A549 (cell line): ENCODE results near the gene PROC. TPM values are rescaled to one million over a fixed set of nuclear protein-coding genes. Genes with fewer than 3 reads are reported as not detected.

Experiments used
- ATAC-seq, 2 experiments: fragments of 200-7000 bp in 1 of 2; fragments of >200 bp in 1 of 2; cut with Nextera tagmentation in 1 of 2; cut with Tn5 transposase in 1 of 2; 3 replicates each; pipeline versions ENCODE4 v1.8.0 to v1.9.1; 2018 to 2020; ENCODE audit warnings: mild to moderate bottlenecking in 1 of 2, moderate library complexity in 1 of 2
- CTCF ChIA-PET: fragments of 300-600 bp; sonication (Branson Sonifier 250); formaldehyde crosslinking; extraction: SDS; loops from one replicate; lab custom pipeline; 2021; ENCODE audit warnings: antibody characterized with exemption, inconsistent platforms; lab: Yijun Ruan, JAX
- POLR2A ChIA-PET: fragments of 350-600 bp; formaldehyde crosslinking; extraction: SDS; loops from one replicate; lab custom pipeline; 2021; ENCODE audit warnings: antibody characterized with exemption, inconsistent platforms; lab: Yijun Ruan, JAX
- DNase-seq, 2 experiments: peaks; one replicate each; pipeline versions ENCODE4 v3.0.0 to v3.0.0-alpha.2; 2011 to 2016; ENCODE audit warnings: low read depth in 1 of 2, low spot score in 1 of 2
- FAIRE-seq: peaks from 2 replicates; lab custom pipeline; 2011; peaks lifted over from hg19 to GRCh38; lab: Jason Lieb, UNC
- H3K27ac ChIP-seq, 2 experiments: fragments of >200 bp; sonication (Bioruptor Twin); formaldehyde crosslinking; 3 replicates each; pipeline ENCODE4 v1.5.1; 2016 to 2017
- H3K4me1 ChIP-seq: fragments of >200 bp; sonication (Bioruptor Twin); formaldehyde crosslinking; 3 replicates; pipeline ENCODE4 v1.6.1; 2016
- H3K4me2 ChIP-seq: fragments of >200 bp; sonication (Bioruptor Twin); formaldehyde crosslinking; 3 replicates; pipeline ENCODE4 v1.6.1; 2016
- H3K4me3 ChIP-seq: fragments of >200 bp; sonication (Bioruptor Twin); formaldehyde crosslinking; 3 replicates; pipeline ENCODE4 v1.5.1; 2016
- H3K9me3 ChIP-seq: fragments of >200 bp; sonication (Bioruptor Twin); formaldehyde crosslinking; 3 replicates; pipeline ENCODE4 v1.6.1; 2016
- ATOH8 ChIP-seq: fragments of 250-450 bp; sonication (Bioruptor Pico); IDR thresholded peaks from 2 replicates; pipeline ENCODE4 v1.5.0; 2020; ENCODE audit warnings: low read depth, mild to moderate bottlenecking, moderate library complexity
- CBX2 ChIP-seq: fragments of 200-600 bp; sonication (generic); IDR thresholded peaks from 2 replicates; pipeline ENCODE4 v1.6.1; 2016; ENCODE audit warnings: low read depth, mild to moderate bottlenecking, borderline replicate concordance
- CHD2 ChIP-seq: fragments of 150-350 bp; IDR thresholded peaks from 2 replicates; pipeline ENCODE4 v1.6.1; 2014; ENCODE audit warnings: low read length; ENCODE audit not compliant: partially characterized antibody
- EHF ChIP-seq: fragments of 250-450 bp; sonication (Bioruptor Pico); IDR thresholded peaks from 2 replicates; pipeline ENCODE4 v1.5.0; 2020; ENCODE audit warnings: mild to moderate bottlenecking
- ESRRA ChIP-seq: fragments of 150-350 bp; IDR thresholded peaks from 2 replicates; pipeline ENCODE4 v1.6.1; 2014; ENCODE audit warnings: mild to moderate bottlenecking, low read length, borderline replicate concordance
- FOXS1 ChIP-seq: fragments of 250-450 bp; sonication (Bioruptor Pico); IDR thresholded peaks from 2 replicates; pipeline ENCODE4 v1.5.0; 2020; ENCODE audit warnings: mild to moderate bottlenecking, moderate library complexity
- HDAC2 ChIP-seq: fragments of 200-600 bp; sonication (generic); IDR thresholded peaks from 2 replicates; pipeline ENCODE4 v1.6.1; 2016
- JUNB ChIP-seq: fragments of >200 bp; sonication (Bioruptor Twin); formaldehyde crosslinking; IDR thresholded peaks from 2 replicates; pipeline ENCODE4 v1.6.1; 2016
- MAFK ChIP-seq: fragments of 450-650 bp; IDR thresholded peaks from 2 replicates; pipeline ENCODE4 v1.6.1; 2014; ENCODE audit not compliant: partially characterized antibody
- MAX ChIP-seq: IDR thresholded peaks from 2 replicates; pipeline ENCODE4 v1.6.1; 2012
- MAZ ChIP-seq: fragments of 150-350 bp; IDR thresholded peaks from 2 replicates; pipeline ENCODE4 v1.6.1; 2014; ENCODE audit warnings: antibody characterized with exemption, low read depth, low read length, borderline replicate concordance
- MYC ChIP-seq: IDR thresholded peaks from 2 replicates; pipeline ENCODE4 v1.6.1; 2012; ENCODE audit warnings: mild to moderate bottlenecking, inconsistent platforms, low read length, improper control_type of control experiment, borderline replicate concordance
- NR3C1 ChIP-seq: fragments of >200 bp; sonication (Bioruptor Twin); formaldehyde crosslinking; IDR thresholded peaks from 3 replicates; pipeline ENCODE4 v1.6.1; 2017
- POLR2A ChIP-seq: IDR thresholded peaks from 2 replicates; pipeline ENCODE4 v1.6.1; 2012; ENCODE audit warnings: mild to moderate bottlenecking, low read length
- POLR2AphosphoS2 ChIP-seq: conservative IDR thresholded peaks from 2 replicates; pipeline ENCODE4 v1.6.1; 2012; ENCODE audit warnings: low read length, improper control_type of control experiment, inconsistent platforms
- RNF2 ChIP-seq: fragments of 200-600 bp; sonication (generic); IDR thresholded peaks from 2 replicates; pipeline ENCODE4 v1.6.1; 2016; ENCODE audit warnings: low read depth, mild to moderate bottlenecking, antibody characterized with exemption, moderate library complexity, borderline replicate concordance
- SMC3 ChIP-seq: fragments of >200 bp; sonication (Bioruptor Twin); formaldehyde crosslinking; IDR thresholded peaks from 3 replicates; pipeline ENCODE4 v1.6.1; 2018; ENCODE audit warnings: inconsistent platforms
- SREBF2 ChIP-seq: fragments of 450-650 bp; IDR thresholded peaks from 2 replicates; pipeline ENCODE4 v1.6.1; 2014; ENCODE audit warnings: mild to moderate bottlenecking, moderate library complexity
- TFCP2L1 ChIP-seq: fragments of 250-450 bp; sonication (Bioruptor Pico); IDR thresholded peaks from 2 replicates; pipeline ENCODE4 v1.5.0; 2021; ENCODE audit warnings: mild to moderate bottlenecking
- ZFP36 ChIP-seq: fragments of 450-650 bp; IDR thresholded peaks from 2 replicates; pipeline ENCODE4 v1.6.1; 2014; ENCODE audit warnings: borderline replicate concordance; ENCODE audit not compliant: partially characterized antibody
- WGBS: methylation state at CpG from one replicate; pipeline ENCODE4 v1.1.6; 2017; ENCODE audit errors: missing lambda C conversion rate; 5-methylcytosine and 5-hydroxymethylcytosine counted together
- polyA plus RNA-seq, 4 experiments: library from polyadenylated mRNA; depleted of rRNA in 3 of 4; stranded (reverse); fragments of >200 nt; fragmentation: RNase III in 1 of 4; extraction: RNeasy Plus Mini Kit Qiagen cat#74134 plus additional on column Dnase treatment in 1 of 4; gene quantifications; 2 replicates in 3 of 4; 3 replicates in 1 of 4; pipeline ENCODE4 v1.2.3, GENCODE V29; 2011 to 2017
- TF ChIP-seq, protein P1 (sequence below): fragments of >200 bp; sonication (Bioruptor Twin); formaldehyde crosslinking; IDR thresholded peaks from 3 replicates; pipeline ENCODE4 v1.6.1; 2016
- TF ChIP-seq, protein P2 (sequence below): fragments of >200 bp; sonication (Bioruptor Twin); formaldehyde crosslinking; IDR thresholded peaks from 3 replicates; pipeline ENCODE4 v1.5.1; 2016
- TF ChIP-seq, protein P3 (sequence below): fragments of >200 bp; sonication (Bioruptor Twin); formaldehyde crosslinking; IDR thresholded peaks from 2 replicates; pipeline ENCODE4 v1.6.1; 2016
- TF ChIP-seq, protein P4 (sequence below): IDR thresholded peaks from 2 replicates; pipeline ENCODE4 v1.6.1; 2012

Gene PROC
- polyA plus RNA-seq, 2 of the 4 experiments (the other 2 are of a cell fraction) = 2.0 to 7.9 TPM

DNA sequence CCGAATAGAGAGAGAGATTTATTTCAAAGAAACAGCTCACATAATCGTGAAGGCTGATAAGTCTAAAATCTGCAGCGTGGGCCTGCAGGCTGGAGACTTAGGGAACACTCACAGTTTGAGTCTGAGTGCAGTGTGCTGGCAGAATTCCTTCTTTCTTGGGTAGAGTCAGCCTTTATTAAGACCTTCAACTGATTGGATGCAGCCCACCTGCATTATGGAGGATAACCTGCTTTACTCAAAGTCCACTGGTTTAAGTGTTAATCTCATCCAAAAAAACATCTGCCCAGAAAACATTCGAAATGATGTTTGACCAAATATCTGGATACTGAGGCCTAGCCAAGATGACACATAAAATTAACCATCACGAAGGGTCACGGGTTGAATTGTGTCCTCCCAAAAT is 16.3 kb downstream of the PROC start:
- no peak for FAIRE-seq
- WGBS = 83% methylated on average over 6 of the region's 6 CpGs
- Histone ChIP-seq H3K27ac (no peak overlapping the region), H3K9me3 (peaks cover 7% of the 10 kb centered on the region; the same call in 1 of the 3 replicates), H3K4me1 (peaks cover 7% of the 10 kb centered on the region), H3K4me3 (no peak overlapping the region), H3K4me2 (no peak overlapping the region)
- CTCF ChIA-PET = interaction anchor here (1.1 to 3.3 kb wide), 3 partner anchors 10 to 110 kb away, joined by 4 to 9 read pairs (median 6); no protein-coding TSS in a partner anchor
- no peak for TF ChIP-seq CHD2
- TF ChIP-seq HDAC2 = no peak
- TF ChIP-seq MAX = no peak
- TF ChIP-seq, protein P1, sequence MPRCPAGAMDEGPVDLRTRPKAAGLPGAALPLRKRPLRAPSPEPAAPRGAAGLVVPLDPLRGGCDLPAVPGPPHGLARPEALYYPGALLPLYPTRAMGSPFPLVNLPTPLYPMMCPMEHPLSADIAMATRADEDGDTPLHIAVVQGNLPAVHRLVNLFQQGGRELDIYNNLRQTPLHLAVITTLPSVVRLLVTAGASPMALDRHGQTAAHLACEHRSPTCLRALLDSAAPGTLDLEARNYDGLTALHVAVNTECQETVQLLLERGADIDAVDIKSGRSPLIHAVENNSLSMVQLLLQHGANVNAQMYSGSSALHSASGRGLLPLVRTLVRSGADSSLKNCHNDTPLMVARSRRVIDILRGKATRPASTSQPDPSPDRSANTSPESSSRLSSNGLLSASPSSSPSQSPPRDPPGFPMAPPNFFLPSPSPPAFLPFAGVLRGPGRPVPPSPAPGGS = no peak
- no peak for TF ChIP-seq MAZ
- no peak for DNase-seq
- ATAC-seq = no peak
- POLR2A ChIA-PET = no interaction called here

DNA sequence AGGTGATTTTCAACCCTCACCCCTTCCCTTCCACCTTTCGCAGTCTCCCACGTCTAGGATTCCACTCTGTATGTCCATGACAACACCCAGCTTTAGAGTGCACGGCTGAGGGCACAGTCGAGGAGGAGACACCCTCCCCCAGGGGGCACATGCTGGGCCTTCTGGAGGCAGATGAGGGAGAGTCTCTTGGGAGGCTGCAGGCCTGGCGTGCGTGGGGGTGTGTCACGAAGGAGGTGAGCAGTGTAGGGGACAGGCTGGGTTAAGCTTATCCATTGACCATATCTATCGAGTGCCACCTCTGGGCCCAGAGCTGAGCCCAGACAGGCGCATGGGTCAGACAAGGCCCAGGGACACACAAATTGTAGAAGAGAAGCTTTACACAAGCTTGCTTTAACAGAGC is 18.8 kb downstream of the PROC start:
- TF ChIP-seq HDAC2 = no peak
- TF ChIP-seq MAFK = no peak
- no peak for TF ChIP-seq MAZ
- TF ChIP-seq JUNB = no peak
- no peak for TF ChIP-seq POLR2A
- TF ChIP-seq NR3C1 = no peak
- no peak for TF ChIP-seq POLR2AphosphoS2
- TF ChIP-seq CBX2 = no peak
- TF ChIP-seq RNF2 = no peak
- no peak for TF ChIP-seq ZFP36
- Histone ChIP-seq H3K4me2 (no peak overlapping the region), H3K9me3 (peaks cover 26% of the 10 kb centered on the region), H3K4me3 (no peak overlapping the region), H3K27ac (no peak overlapping the region), H3K4me1 (peaks cover 7% of the 10 kb centered on the region)
- ATAC-seq (no peak), DNase-seq (no peak), FAIRE-seq (no peak)
- POLR2A ChIA-PET = no interaction called here
- WGBS = 83% methylated on average over 9 of the region's 9 CpGs
- CTCF ChIA-PET = interaction anchor here (1.3 to 3.3 kb wide), 5 partner anchors 12 to 112 kb away, joined by 3 to 9 read pairs (median 7); no protein-coding TSS in a partner anchor

GRCh38 chr2:127437781-127438726 is 19.8 kb downstream of the PROC start:
- ChIA-PET CTCF (interaction anchor here (1.3 to 3.3 kb wide), 4 partner anchors 13 to 113 kb away, joined by 6 to 9 read pairs (median 8); no protein-coding TSS in a partner anchor), POLR2A (no interaction called here)
- FAIRE-seq (no peak), ATAC-seq (peak; percentile 39 to 40; a peak in 5 of 6 replicates), DNase-seq (no peak)
- peak overlapping the region in 1 of 2 experiments; percentile 34; a peak in 2 of 6 replicates for H3K27ac ChIP-seq
- TF ChIP-seq, protein P2, sequence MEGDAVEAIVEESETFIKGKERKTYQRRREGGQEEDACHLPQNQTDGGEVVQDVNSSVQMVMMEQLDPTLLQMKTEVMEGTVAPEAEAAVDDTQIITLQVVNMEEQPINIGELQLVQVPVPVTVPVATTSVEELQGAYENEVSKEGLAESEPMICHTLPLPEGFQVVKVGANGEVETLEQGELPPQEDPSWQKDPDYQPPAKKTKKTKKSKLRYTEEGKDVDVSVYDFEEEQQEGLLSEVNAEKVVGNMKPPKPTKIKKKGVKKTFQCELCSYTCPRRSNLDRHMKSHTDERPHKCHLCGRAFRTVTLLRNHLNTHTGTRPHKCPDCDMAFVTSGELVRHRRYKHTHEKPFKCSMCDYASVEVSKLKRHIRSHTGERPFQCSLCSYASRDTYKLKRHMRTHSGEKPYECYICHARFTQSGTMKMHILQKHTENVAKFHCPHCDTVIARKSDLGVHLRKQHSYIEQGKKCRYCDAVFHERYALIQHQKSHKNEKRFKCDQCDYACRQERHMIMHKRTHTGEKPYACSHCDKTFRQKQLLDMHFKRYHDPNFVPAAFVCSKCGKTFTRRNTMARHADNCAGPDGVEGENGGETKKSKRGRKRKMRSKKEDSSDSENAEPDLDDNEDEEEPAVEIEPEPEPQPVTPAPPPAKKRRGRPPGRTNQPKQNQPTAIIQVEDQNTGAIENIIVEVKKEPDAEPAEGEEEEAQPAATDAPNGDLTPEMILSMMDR = no peak
- no peak for TF ChIP-seq CHD2
- TF ChIP-seq TFCP2L1 (CRISPR knock-in tag) = no peak
- TF ChIP-seq, protein P1 = no peak
- no peak for TF ChIP-seq ESRRA
- no peak for TF ChIP-seq POLR2A
- TF ChIP-seq ZFP36 = no peak
- TF ChIP-seq, protein P3, sequence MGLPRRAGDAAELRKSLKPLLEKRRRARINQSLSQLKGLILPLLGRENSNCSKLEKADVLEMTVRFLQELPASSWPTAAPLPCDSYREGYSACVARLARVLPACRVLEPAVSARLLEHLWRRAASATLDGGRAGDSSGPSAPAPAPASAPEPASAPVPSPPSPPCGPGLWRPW = no peak
- TF ChIP-seq EHF (CRISPR knock-in tag) = no peak
- no peak for TF ChIP-seq MYC
- TF ChIP-seq SMC3 = no peak
- TF ChIP-seq, protein P4, sequence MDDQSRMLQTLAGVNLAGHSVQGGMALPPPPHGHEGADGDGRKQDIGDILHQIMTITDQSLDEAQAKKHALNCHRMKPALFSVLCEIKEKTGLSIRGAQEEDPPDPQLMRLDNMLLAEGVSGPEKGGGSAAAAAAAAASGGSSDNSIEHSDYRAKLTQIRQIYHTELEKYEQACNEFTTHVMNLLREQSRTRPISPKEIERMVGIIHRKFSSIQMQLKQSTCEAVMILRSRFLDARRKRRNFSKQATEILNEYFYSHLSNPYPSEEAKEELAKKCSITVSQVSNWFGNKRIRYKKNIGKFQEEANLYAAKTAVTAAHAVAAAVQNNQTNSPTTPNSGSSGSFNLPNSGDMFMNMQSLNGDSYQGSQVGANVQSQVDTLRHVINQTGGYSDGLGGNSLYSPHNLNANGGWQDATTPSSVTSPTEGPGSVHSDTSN = no peak
- no peak for TF ChIP-seq FOXS1
- no peak for TF ChIP-seq SREBF2
- TF ChIP-seq ATOH8 (CRISPR knock-in tag) = no peak
- WGBS = 79% methylated on average over 11 of the region's 13 CpGs
- 0 out of 3 replicates have a peak overlapping the region, but pooled peaks have one; percentile 21 for H3K4me2 ChIP-seq
- peaks cover 7% of the 10 kb centered on the region for H3K4me1 ChIP-seq
- no peak overlapping the region for H3K4me3 ChIP-seq
- peaks cover 26% of the 10 kb centered on the region for H3K9me3 ChIP-seq
